Lower leg skin (tissue), 3 donors: Measurements from ENCODE around the gene PKDREJ.

Experiments
- CTCF ChIP-seq, 3 donors: fragments of 450-650 bp; IDR thresholded peaks; one replicate each; pipeline ENCODE4 v1.5.1; 2016; ENCODE audit warnings: antibody characterized with exemption in 3 of 3, mild to moderate bottlenecking in 3 of 3, moderate library complexity in 2 of 3
- POLR2A ChIP-seq, 2 donors: fragments of 450-650 bp; IDR thresholded peaks; one replicate each; pipeline ENCODE4 v1.6.1; 2016 to 2017; ENCODE audit warnings: antibody characterized with exemption in 2 of 2, mild to moderate bottlenecking in 1 of 2, moderate library complexity in 1 of 2

GRCh38 chr22:46224898-46225290, 38.2 kb downstream of the PKDREJ start:
- no peak for TF ChIP-seq CTCF (IDR thresholded peaks at IDR 0.05)
- TF ChIP-seq POLR2A (IDR thresholded peaks at IDR 0.05): no peak
